Measurements from ENCODE around the gene HSPA1L. TPM values are rescaled to one million over a fixed set of nuclear protein-coding genes. Genes with fewer than 3 reads are reported as not detected.

Gene HSPA1L
- polyA plus RNA-seq, 1 donor (not counting 4 experiments of a cell fraction or from before 2014, with no cell fraction given), result 0.60 TPM

DNA sequence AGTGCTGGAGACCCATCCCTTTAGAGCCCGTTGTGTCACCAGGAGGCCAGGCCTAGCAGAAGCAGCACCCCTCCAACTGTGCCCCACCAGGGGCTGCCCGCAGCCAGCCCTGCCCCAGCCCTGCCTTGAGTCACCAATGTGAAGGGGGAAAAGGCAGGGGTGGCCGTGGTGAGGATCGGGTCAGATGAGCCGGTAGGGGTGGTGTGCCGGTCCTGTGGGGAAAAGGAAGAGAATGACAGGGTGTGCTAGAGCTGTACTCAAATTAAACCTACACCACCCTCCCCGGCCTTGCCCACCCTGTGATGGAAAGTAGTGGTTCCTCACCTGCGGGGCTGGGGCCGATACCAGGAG lies 49.5 kb downstream of the HSPA1L start:
- Histone ChIP-seq H3K79me2 (ENCODE audit: control insufficient read depth, insufficient read depth, low read length) (no peaks in the 10 kb centered on the region), H3K4me1 (ENCODE audit: control insufficient read depth, extremely low read depth, insufficient read depth, low read length) (peaks cover 5% of the 10 kb centered on the region), H3K9ac (ENCODE audit: control insufficient read depth, extremely low read depth, insufficient read depth, low read length) (no peak overlapping the region), H4K20me1 (ENCODE audit: control insufficient read depth, extremely low read depth, insufficient read depth, low read length) (no peaks in the 10 kb centered on the region), H3K4me2 (ENCODE audit: control insufficient read depth, extremely low read depth, insufficient read depth, low read depth, low read length) (no peak overlapping the region), H3K27ac (ENCODE audit: control insufficient read depth, insufficient read depth, low read length) (no peak overlapping the region), H3K9me1 (ENCODE audit: control insufficient read depth, extremely low read depth, insufficient read depth, low read length) (peaks cover 2% of the 10 kb centered on the region), H3K9me3 (ENCODE audit: control insufficient read depth, low read depth, low read length) (no peaks in the 10 kb centered on the region), H3K4me3 (ENCODE audit: control insufficient read depth in 2 of 3, extremely low read depth in 1 of 3, insufficient read depth in 2 of 3, low read depth in 1 of 3, low read length in 3 of 3) (no peak overlapping the region), H3K27me3 (ENCODE audit: control insufficient read depth, extremely low read depth, insufficient read depth, low read length) (no peaks in the 10 kb centered on the region), H3K36me3 (ENCODE audit: control insufficient read depth in 2 of 2, extremely low read depth in 1 of 2, insufficient read depth in 2 of 2, low read length in 2 of 2) (peaks cover 3 to 5% of the 10 kb centered on the region in 2 experiments), H2AFZ (ENCODE audit: control insufficient read depth, low read length) (no peak overlapping the region)
- TF ChIP-seq, protein P1, sequence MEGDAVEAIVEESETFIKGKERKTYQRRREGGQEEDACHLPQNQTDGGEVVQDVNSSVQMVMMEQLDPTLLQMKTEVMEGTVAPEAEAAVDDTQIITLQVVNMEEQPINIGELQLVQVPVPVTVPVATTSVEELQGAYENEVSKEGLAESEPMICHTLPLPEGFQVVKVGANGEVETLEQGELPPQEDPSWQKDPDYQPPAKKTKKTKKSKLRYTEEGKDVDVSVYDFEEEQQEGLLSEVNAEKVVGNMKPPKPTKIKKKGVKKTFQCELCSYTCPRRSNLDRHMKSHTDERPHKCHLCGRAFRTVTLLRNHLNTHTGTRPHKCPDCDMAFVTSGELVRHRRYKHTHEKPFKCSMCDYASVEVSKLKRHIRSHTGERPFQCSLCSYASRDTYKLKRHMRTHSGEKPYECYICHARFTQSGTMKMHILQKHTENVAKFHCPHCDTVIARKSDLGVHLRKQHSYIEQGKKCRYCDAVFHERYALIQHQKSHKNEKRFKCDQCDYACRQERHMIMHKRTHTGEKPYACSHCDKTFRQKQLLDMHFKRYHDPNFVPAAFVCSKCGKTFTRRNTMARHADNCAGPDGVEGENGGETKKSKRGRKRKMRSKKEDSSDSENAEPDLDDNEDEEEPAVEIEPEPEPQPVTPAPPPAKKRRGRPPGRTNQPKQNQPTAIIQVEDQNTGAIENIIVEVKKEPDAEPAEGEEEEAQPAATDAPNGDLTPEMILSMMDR (optimal IDR thresholded peaks at IDR 0.05 in 1 of 3, IDR thresholded peaks at IDR 0.05 in 1 of 3, conservative IDR thresholded peaks at IDR 0.05 in 1 of 3; ENCODE audit: extremely low read depth in 1 of 3, insufficient read depth in 2 of 3, low read length in 3 of 3), result no peak
- no peak for TF ChIP-seq EZH2 (IDR thresholded peaks at IDR 0.05; ENCODE audit: low read length)
- dilution Hi-C loops (cut with MboI; ENCODE audit: extremely low pct_ligation_motif_present, low sequenced_read_pairs), result no loop called here
- DNase-seq (ENCODE audit: low read depth, low spot score) (no peak), FAIRE-seq (no peak)

DNA sequence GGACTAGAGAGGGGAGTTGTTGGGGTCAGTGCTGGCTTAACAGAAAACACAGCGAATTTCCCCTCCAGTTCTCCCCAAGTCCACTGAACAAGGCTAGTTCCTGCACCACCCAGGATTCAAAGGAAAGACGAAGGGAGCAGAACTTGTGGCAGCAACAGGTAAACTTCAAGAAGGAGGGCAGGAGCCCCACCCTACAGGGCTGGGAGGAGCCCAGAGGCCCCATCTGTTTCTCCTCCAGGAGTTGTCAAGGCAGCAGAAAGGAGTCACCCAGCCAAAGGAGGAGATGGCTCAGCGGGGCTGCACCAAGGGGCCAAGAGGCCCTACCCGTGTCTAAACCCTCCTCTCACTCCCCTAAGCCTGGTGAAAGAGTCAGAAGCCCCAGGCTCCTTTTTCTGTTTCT lies 50.9 kb downstream of the HSPA1L start:
- dilution Hi-C loops (cut with MboI; ENCODE audit: extremely low pct_ligation_motif_present, low sequenced_read_pairs), result no loop called here
- Histone ChIP-seq H3K9ac (ENCODE audit: control insufficient read depth, extremely low read depth, insufficient read depth, low read length) (no peak overlapping the region), H2AFZ (ENCODE audit: control insufficient read depth, low read length) (no peak overlapping the region), H3K4me1 (ENCODE audit: control insufficient read depth, extremely low read depth, insufficient read depth, low read length) (peaks cover 5% of the 10 kb centered on the region), H3K9me1 (ENCODE audit: control insufficient read depth, extremely low read depth, insufficient read depth, low read length) (no peaks in the 10 kb centered on the region), H3K36me3 (ENCODE audit: control insufficient read depth in 2 of 2, extremely low read depth in 1 of 2, insufficient read depth in 2 of 2, low read length in 2 of 2) (peaks cover 6 to 13% of the 10 kb centered on the region in 2 experiments), H4K20me1 (ENCODE audit: control insufficient read depth, extremely low read depth, insufficient read depth, low read length) (no peaks in the 10 kb centered on the region), H3K9me3 (ENCODE audit: control insufficient read depth, low read depth, low read length) (no peaks in the 10 kb centered on the region), H3K4me2 (ENCODE audit: control insufficient read depth, extremely low read depth, insufficient read depth, low read depth, low read length) (no peak overlapping the region), H3K27ac (ENCODE audit: control insufficient read depth, insufficient read depth, low read length) (no peak overlapping the region), H3K79me2 (ENCODE audit: control insufficient read depth, insufficient read depth, low read length) (no peaks in the 10 kb centered on the region), H3K4me3 (ENCODE audit: control insufficient read depth in 2 of 3, extremely low read depth in 1 of 3, insufficient read depth in 2 of 3, low read depth in 1 of 3, low read length in 3 of 3) (no peak overlapping the region), H3K27me3 (ENCODE audit: control insufficient read depth, extremely low read depth, insufficient read depth, low read length) (no peaks in the 10 kb centered on the region)
- TF ChIP-seq EZH2 (IDR thresholded peaks at IDR 0.05; ENCODE audit: low read length), result no peak
- TF ChIP-seq, protein P1 (optimal IDR thresholded peaks at IDR 0.05 in 1 of 3, IDR thresholded peaks at IDR 0.05 in 1 of 3, conservative IDR thresholded peaks at IDR 0.05 in 1 of 3; ENCODE audit: extremely low read depth in 1 of 3, insufficient read depth in 2 of 3, low read length in 3 of 3), result no peak
- no peak for FAIRE-seq
- DNase-seq (ENCODE audit: low read depth, low spot score), result no peak
